ENCODE results near the gene LGI4.
"Not testable (repeated sequence)": the region's sequence is repeated elsewhere in the genome, so short reads cannot be mapped to it uniquely, and the experiment has no call there.

LGI4 gene

DNA sequence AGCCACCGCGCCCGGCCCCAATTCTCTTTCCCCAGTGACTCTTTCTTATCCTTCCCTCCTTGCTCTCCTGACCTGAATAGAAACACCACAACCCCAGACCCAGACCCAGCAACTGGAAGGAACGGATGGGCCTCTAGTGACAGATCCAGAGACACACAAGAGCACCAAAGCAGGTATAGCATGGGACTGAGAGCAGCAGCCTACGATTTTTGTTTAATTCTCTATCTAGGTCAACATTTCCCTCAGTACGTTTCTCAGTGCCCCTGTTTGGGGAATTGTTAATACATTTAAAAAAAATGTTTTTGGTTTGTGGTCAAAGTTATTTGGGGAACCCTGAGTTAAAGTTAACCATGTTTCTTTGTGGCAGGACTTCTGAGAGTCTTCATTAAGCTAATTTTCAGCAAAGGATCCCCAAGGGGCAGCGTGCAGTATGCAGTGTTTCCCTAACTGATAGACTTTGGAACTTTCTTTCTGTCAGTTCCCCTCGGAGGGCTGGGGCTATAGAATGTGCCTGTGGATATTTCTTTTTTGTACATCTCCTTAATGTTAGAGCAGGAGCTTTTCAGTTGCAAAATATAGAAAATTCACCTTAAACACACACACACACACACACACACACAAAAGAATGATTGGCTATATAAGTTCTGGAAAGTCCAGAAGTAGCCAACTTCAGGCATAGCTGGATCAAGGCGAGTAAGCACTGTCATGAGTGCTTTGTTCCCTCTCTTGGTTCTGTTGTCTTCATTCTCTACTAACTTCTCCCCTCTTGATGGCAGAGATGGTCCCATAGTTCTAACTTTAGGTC, 26.0 kb upstream of the LGI4 start:
- DNase-seq = no peak

DNA sequence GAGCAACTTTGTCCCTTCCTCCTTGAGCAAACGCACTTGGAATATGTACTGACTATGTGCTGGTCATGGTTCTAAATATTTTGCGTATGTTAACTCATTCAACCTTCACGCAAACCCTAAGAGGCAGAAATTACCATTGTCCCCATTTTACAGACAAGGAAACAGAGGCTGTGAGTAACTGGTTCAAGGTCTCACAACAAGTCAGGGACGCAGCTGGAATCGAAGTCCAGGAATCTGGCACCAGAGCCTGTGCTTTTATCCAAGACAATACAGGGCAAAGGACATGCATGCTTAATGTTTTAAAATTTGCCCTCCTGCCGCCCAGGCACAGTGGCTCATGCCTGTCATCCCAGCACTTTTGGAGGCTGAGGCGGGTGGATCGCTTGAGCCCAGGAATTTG, 24.7 kb upstream of the LGI4 start:
- no peak for DNase-seq

DNA sequence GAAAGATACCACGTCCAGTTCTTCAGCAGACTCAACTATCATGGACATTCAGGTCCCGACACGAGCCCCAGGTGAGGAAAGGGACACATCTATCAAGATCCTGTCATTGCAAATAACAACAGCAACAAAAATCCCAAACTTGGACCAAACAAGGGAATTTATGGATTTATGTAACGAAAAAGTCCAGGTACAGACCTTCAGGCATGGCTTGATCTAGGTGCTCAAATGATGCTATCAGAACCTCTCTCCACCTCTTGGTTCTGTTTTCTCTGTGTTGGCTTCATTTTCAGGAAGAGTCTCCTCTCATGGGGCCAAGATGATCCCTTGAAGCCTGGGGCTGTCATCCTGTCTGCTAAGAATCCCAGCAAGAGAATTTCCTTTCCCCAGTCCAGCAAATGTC, 22.6 kb upstream of the LGI4 start:
- DNase-seq = no peak

DNA sequence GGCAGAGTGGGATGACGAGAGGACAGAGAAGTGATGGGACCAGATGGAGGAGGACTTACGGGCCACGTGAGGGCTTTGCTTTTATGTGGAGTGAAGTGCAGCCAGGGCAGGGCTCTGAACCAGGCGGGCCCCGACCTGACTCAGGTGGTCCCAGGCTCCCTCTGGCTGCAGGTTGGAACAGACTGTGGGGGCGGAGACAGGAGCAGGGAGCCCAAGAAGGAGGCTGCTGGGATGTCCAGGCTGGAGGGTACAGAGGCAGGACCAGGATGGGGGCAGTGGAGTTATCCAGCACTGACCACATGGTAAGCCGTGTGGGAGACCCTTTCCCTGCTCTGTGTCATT, 21.8 kb upstream of the LGI4 start:
- no peak for DNase-seq

DNA sequence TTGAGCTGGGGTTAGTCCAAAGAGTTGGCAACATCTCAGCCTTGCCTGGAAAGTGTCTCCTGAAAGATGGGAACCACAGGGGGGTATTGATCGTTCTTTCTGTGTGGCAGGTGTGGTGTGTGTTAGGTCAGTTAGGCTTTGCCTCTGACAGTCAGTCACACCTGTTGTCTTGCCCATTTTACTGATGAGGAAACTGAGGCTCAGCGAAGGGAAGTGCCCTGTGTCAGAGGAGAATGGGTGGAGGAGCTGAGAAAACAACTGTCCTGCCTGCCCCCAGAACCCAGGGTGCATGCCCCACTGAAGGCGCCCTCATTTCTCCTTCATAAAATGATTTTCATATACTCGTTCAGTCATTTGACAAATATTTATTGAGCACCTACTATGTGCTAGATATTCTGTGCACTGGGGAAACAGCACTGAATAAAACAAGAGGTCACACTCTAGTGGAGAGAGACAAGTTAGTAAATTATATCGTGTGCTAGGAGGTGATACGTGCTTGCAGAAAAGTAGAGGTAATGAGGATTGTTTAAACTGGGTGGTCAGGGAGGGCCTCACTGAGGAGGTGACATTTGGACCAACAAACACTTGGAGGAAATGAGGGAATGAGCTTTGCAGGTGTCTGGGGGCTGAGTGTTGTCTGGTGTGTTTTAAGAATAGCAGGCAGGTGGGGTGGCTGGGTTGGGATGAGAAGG, 21.3 kb upstream of the LGI4 start:
- DNase-seq = no peak

DNA sequence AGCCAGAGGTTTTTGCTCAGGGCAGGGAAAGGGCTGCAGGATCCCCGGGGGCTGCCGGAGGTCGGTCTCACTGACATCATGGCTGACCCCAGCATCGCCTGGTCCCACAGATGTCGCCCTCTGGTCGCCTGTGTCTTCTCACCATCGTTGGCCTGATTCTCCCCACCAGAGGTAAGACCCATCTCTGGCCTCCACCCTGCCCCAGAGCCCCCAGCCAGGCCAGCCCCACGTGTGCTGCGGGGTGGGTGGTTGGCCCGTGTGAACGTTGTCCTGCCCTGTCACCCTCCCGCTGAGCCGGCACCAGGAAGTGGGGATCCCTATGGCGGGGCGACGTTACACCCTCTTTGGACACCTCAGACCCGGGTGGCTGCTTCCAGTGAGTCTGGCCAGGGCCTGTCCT, 20.6 kb upstream of the LGI4 start:
- DNase-seq = no peak

DNA sequence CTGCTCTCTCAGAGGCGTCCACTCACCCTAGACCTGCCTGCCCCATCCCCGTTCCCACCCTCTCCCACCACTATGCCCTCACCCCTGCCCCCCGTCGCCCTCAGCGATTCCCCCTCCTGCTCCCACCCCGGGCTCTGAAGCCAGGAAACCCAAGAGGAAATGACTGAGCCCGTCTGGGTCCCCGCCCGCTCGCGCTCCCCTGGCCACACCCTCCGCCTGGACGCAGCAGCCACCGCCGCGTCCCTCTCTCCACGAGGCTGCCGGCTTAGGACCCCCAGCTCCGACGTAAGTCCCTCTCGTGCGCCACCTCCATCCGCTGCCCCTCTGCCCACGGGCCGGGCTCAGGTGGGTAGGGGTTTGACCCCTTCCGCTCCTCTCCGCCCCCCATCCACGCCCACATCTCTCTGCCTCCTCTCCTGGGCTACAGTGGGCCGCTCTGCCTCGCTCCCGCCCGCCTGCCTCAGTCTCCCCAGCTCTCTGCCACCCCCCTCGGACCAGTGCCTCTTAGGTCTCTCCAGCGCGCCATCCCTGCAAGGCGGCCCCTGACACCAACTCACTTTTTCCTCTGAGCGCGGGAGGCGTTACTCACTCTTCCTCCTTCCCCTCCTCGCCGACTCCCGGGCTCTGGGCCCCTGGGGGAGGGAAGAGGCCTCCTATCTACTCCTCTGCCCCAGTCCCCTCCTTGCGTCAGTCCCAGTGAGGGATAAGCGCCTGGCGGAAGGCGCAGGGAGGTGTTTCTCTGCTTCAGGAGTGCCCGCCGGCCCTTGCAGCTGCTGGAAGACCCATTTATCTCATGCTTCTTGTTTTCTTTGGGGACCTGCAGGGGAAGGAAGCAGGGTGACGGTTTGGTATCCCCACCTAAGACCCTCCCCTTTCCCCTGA, 19.9 kb upstream of the LGI4 start, which contains the start of gene FXYD5:
Gene FXYD5 (plus strand): TSS at position 211 of the 882 bp plus-strand sequence. CDS start 816 bp downstream, outside the sequence.
- no peak for DNase-seq

DNA sequence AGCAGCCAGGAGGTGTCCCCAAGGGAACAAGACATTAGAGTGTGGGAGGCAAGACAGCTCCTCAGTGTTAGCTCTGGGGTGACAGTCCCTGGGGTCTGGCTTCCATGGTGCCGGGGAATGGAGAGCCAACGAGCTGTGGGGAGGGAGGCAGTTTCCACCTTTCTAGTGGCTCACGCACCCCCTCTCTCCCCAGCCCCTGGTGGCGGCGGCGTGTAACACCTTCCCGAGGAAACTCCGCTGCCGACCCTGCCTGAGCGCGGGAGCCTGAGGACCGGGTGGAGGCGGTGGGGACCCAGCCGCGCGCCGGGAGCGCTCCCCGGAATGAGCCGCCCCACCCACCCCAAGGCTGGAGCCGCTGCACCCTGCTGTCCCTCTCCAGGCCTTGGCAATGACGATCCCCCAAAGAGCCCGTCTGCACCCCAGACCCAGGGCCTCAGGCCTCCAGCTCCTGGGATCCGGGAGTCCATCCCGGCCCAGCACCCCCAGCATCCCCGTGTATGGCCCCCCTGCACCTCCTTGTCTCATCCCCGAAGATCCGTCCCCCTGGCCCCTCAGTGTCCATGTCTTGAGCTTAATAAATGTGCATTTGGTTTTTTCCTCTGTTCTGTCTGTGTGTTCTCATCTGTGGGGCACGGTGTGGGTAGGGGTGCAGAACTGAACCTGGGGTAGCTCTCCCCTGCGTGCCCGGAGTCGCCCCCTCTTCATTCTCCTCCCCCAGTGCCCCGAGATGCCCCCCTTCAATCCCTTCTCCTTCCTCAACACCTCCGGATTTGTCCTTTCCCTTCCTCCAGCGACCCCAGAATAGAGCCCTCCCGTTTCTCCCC, 19.1 kb upstream of the LGI4 start:
- no peak for DNase-seq

DNA sequence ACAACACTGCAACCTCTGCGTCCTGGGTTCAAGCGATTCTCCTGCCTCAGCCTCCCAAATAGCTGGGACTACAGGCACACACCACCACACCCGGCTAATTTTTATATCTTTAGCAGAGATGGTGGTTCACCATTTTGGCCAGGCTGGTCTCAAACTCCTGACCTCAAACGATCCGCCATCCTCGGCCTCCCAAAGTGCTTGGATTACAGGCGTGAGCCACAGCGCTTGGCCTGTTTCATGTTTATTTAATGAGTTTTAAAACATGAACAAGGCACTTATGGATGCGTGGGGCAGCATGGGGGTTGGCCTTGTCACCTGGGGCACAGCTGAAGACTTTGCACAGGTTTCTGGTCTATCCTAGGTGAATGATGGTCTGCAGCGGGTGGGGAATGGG, 18.3 kb upstream of the LGI4 start:
- DNase-seq = not testable (repeated sequence)

DNA sequence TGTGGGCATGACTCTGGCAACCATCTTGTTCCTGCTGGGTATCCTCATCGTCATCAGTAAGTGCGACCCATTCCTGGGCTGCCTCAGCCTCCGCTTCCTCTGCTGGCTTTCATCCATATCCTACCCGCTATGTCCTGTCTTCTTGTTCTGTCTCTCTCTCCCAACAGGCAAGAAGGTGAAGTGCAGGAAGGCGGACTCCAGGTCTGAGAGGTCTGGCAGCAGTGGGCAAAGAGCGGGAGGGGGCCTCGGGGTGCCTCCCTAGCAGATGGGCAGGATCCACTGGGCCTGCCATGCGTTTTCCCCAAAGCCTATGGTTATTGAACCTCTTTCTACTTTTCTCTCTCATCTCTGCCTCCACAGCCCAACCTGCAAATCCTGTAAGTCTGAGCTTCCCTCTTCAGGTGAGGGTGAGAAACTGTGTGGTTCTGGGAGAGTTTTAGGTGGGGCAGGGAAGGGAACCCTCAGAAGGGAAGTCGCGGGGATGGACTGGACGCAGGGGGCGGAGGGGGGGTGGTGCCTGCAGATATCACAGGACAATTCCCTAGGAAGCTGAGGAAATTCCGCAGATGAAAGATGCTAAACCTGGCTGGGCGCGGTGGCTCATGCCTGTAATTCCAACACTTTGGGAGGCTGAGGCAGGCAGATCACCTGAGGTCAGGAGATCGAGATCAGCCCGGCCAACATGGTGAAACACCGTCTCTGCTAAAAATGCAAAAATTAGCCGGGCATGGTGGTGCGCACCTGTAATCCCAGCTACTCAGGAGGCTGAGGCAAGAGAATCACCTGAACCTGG, 16.6 kb upstream of the LGI4 start:
- no peak for DNase-seq

DNA sequence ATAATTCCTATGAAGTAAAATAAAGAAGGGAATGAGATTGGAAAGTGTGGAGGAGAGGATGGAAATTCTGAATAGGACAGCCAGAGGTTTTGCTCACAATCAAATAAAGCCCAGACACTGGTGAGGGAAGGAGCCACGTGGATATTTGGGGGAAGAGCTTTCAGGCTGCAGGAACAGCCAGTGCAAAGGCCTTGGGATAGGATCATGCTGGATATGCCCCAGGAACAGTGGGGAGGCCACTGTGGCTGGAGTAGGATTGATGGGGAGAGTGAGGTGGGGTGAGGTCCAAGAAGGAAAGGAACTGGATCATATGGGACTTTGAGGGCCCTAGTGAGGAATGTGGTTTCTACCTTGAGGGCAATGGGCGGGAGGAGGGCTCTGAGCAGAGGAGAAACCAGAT, 15.6 kb upstream of the LGI4 start:
- no peak for DNase-seq

DNA sequence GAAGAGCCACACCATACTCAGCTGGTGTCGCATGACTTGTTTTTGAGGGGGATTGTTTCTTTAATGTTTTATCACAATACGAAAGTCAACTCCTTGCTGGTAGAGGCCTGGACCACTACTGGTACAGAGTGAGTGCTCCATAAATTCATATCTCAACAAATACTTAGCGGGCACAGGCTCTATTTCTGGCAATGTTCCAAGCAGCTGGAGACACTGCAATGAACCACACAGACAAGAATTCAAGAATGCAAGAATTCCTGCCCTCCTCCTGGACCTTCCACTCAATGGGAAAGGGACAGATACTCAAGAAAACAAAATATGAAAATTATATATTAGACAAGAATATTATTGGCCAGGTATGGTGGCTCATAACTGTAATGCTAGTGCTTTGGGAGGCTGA, 14.6 kb upstream of the LGI4 start:
- DNase-seq = no peak

DNA sequence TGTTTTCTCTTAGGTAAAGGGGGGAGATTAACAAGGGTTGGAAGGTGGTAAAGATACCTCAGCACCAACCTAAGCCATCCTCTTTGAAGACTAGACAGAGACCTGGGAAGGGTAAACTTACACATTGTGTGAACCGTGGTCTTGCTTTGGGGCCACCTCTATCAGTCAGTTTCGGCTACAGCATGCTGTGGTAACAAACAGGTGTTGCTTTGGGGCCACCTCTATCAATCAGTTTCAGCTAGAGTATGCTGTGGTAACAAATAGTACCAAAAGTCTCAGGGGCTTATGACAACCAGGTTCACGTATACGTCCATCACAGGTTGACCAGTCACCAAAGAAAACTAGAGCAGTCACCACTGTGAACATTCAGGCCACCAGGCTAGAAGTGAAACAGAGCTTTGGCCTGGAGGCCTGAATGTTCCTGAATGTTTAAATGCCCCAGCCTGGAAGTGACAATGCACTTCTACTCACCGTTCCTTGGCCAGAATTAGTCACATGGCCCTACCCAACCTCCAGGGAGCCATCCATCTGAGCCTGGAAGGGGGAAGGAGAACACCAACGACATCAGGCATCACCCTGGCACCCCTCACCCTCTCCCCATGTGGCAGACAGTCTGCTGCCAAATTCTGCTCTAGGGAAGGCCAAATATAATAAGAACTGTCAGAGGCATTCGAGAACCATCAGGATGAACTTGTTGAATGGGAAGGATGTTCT, 12.0 kb upstream of the LGI4 start:
- no peak for DNase-seq

DNA sequence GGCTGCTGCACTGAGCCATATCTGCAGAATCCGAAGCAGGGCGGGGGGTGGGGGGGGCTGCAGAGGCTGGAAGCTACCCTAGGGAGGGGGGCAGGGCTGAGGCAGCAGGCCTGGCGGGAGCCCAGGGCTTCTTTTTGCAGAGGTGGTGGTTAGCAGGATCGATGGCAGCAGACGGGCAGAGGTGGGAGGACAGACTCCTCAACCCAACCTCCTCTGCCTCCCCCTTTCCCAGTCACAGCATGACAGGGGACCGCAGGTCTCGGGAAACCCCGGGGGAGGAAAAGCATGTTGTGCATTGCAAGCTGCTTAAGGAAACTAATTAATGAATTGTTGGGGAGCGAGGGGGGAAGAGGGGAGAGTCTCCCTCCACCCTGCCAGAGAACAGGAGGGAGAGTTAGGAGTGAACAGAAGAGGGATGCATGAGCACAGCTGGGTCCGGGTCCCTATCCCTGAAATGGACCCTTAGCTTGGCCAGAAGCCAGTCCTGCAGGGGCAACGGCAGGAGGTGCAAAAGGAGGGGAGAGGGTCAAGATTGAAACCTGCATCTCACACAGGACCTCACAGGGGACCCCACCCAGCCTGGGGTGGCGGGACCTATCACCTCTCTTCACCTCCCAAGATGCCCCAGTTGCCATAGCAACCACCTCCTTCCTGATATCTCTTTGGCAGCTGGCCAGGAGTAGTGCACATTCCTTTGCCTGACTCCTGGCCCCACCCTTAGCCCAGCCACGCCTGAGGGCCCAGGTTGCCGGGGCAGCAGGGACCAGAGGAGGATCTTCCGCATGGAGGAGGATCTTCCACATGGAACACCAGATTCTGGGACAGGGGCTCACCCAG, 10.0 kb upstream of the LGI4 start:
- no peak for DNase-seq

DNA sequence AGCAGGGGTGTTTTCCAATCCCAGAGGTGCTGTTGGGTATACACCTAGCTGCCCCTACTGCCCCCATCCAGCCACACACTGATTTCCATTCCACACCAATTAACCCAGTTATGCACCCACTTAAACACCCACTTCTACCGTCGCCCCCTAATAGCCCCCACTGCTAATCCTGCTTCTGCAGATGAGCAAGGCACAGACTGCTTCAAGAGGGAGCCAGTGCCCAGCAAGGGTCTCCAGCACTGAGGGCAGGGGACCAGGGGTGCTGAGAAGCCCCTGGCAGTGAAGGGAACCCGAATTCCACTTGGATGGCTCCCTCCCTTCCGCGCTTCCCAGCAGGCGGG, 9.4 kb upstream of the LGI4 start:
- DNase-seq = no peak

DNA sequence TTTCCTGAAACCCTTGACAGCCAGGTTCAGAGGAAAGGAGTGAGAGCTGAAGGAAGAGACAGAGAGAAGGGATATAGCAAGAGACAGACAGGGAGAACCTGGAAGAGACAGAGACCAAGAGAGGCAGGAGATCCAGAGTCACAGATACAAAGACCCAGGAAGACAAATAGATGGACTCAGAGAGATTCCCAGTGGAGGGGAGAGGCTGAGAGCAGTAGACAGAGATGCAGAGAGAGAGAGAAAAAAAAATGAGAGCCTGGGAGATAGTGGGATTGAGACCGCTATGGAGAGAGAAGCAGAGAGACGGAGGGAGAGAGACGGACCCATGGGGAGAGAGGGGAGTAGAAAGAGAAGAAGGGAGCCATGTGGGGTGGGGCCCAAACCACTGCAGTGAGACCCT, 9.0 kb upstream of the LGI4 start:
- no peak for DNase-seq

DNA sequence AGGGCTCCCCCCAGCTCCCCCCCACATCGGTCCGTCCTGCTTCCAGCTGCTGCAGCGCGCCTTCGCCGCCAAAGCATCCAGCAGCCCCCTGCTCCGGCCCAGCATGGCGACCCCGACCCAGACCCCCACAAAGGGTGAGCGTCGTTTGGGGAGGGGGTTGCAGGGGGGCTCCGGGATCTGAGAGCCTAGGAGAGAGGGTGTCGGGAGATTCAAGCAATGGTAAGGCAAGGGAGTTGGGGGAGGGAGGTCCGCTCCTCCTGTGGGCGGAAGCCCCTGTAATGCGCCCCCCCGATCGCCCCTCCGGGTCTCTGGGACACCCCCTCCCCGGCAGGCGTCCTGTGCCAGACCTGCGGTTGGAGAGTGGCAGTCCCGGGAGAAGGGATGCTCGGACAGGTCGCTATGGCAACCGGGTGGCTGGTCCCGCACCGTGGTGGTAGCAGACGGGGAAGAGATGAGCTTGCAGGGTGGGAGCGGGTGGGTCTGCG, 8.4 kb upstream of the LGI4 start, which contains the start of gene FXYD7:
Gene FXYD7 (plus strand): TSS at position 25 of the 485 bp plus-strand sequence. CDS start 79 bp downstream, at position 104.
- no peak for DNase-seq

DNA sequence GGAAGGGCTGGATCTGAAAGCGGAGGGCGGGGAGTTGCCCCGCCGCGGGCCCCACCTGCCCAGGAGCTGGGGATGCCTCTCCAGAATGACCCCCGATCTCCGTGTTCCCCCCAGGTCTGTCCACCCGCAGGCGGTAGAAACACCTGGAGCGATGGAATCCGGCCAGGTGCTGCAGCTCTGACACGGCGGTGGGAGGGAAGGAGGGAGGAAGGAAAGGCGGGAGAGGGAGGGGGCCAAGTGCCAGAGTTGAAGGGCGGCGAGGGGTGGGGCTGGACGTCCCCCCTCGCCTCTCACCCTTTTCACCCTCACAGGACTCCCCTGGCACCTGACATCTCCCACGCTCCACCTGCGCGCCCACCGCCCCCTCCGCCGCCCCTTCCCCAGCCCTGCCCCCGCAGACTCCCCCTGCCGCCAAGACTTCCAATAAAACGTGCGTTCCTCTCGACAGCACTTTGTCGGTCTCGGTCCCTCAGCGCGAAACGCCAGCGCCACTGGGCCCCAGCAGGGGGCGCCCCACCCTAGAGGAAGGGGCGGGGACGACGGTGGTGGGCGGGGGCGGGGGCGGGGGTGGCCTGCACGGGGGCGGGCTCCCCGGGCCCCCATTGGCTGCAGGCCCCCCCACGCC, 7.9 kb upstream of the LGI4 start:
- no peak for DNase-seq

DNA sequence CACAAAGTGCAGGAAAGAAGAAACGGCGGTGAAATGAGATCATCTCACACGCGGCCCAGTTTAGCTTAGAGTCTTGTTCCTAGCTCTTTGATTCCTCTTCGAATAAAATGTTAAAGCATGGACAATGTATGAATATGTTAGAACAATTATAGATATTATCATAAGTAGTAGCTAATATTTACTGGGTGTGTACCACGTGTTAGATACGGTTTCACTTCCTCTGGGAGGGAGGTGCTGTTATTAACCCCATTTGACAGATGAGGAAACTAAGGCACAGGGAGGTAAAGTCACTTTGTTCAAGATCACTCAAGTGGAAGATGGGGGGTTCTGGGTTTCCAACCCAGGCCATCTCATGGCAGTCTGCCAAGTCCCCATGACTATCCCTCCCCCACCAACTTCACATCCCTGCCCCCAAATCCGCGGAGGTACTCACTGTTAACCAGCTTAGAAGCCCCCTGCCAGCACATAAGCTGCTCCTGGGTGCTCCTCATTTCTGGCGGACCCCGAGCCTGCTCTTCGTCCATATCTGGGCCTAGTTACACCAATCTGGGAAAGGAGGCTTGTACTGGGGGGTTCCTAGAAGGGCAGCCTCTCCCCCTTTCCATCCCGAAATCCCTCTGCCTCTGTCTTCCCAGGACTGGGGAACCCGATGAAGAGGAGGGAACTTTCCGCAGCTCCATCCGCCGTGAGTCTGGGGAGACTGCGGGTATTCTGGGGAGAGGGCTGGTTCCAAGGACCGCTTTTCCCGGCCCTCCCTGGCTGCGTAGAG, 7.2 kb upstream of the LGI4 start:
- no peak for DNase-seq
